Stimulated activated CD8-positive, alpha-beta memory T cell treated with anti-CD3 and anti-CD28 coated beads, Interleukin-7, amount 100 ng/mL, for 1 hour (primary cell): ENCODE results near the gene TH.
A peak's percentile ranks its signal among the peaks of the same experiment; 100 is the strongest.

Experiments
- DNase-seq, 2 donors: peaks; one replicate each; pipeline ENCODE4 v3.0.0-alpha.2; 2020; ENCODE audit warnings: low read depth in 2 of 2

Gene TH

GRCh38 chr11:2159536-2160413 is 11.8 kb downstream of the TH start:
- DNase-seq = no peak

GRCh38 chr11:2158966-2159365 is 12.6 kb downstream of the TH start:
- DNase-seq = no peak

- no peak for DNase-seq
Observed at GRCh38 chr11:2158296-2158737, 13.3 kb downstream of the TH start.

- no peak for DNase-seq
Observed at GRCh38 chr11:2157294-2158040, 14.1 kb downstream of the TH start.

- peak in 1 of 2 donors; percentile 15 for DNase-seq
Observed at GRCh38 chr11:2156416-2157182, 15.0 kb downstream of the TH start.

- no peak for DNase-seq
Observed at GRCh38 chr11:2155511-2155910, 16.1 kb downstream of the TH start.

GRCh38 chr11:2154889-2155288 is 16.7 kb downstream of the TH start:
- DNase-seq = no peak

GRCh38 chr11:2154195-2154585 is 17.4 kb downstream of the TH start:
- DNase-seq = no peak

- no peak for DNase-seq
Observed at GRCh38 chr11:2153581-2154194, 17.9 kb downstream of the TH start.

GRCh38 chr11:2151500-2152257 is 19.9 kb downstream of the TH start:
- peak; percentile 45 to 67 for DNase-seq

GRCh38 chr11:2149864-2150847 is 21.5 kb downstream of the TH start:
- no peak for DNase-seq

- no peak for DNase-seq
Observed at GRCh38 chr11:2149460-2149859, 22.2 kb downstream of the TH start.

- no peak for DNase-seq
Observed at GRCh38 chr11:2148595-2148994, 23.0 kb downstream of the TH start.

GRCh38 chr11:2147391-2147790 is 24.2 kb downstream of the TH start:
- no peak for DNase-seq

- DNase-seq = no peak
Observed at GRCh38 chr11:2146051-2146450, 25.6 kb downstream of the TH start.

- DNase-seq = no peak
Observed at GRCh38 chr11:2144544-2145248, 26.9 kb downstream of the TH start.

- DNase-seq = no peak
Observed at GRCh38 chr11:2143799-2144543, 27.6 kb downstream of the TH start.

- no peak for DNase-seq
Observed at GRCh38 chr11:2143477-2143798, 28.2 kb downstream of the TH start.

- no peak for DNase-seq
Observed at GRCh38 chr11:2142762-2143202, 28.8 kb downstream of the TH start.
